SK-N-SH (cell line): ENCODE data around the gene SLC25A41. TPM values are rescaled to one million over a fixed set of nuclear protein-coding genes. Genes with fewer than 3 reads are reported as not detected.

Experiments used
- CTCF ChIA-PET: fragments of 300-600, 350-600 bp; formaldehyde crosslinking; extraction: SDS; loops from one replicate; lab custom pipeline; 2021; lab: Yijun Ruan, JAX
- POLR2A ChIA-PET: fragments of 350-600 bp; sonication (Branson Sonifier 250); formaldehyde crosslinking; extraction: SDS; loops from one replicate; lab custom pipeline; 2020; ENCODE audit warnings: antibody characterized with exemption, inconsistent platforms; lab: Yijun Ruan, JAX
- DNase-seq: peaks from one replicate; pipeline ENCODE4 v3.0.0; 2012
- H2AFZ ChIP-seq: fragments of 200-600 bp; sonication (generic); 2 replicates; pipeline ENCODE4 v1.8.1; 2016; ENCODE audit warnings: antibody characterized with exemption, mild to moderate bottlenecking, low read depth
- H3F3A ChIP-seq: fragments of 200-600 bp; sonication (generic); replicated peaks from 2 replicates; pipeline ENCODE3; 2016; ENCODE audit warnings: antibody characterized with exemption, mild to moderate bottlenecking; ENCODE audit not compliant: insufficient read depth
- H3K27ac ChIP-seq, 2 experiments: fragments of 200-500 bp in 1 of 2; fragments of 200-600 bp in 1 of 2; sonication (Bioruptor generic) in 1 of 2; sonication (generic), shearing (Covaris generic) in 1 of 2; 2 replicates each; pipeline versions ENCODE4 v1.5.1 to v1.6.1; 2014 to 2016; ENCODE audit warnings: low read depth in 2 of 2, inconsistent platforms in 1 of 2, low read length in 1 of 2, mild to moderate bottlenecking in 1 of 2, mixed read lengths in 1 of 2
- H3K27me3 ChIP-seq: fragments of 200-600 bp; sonication (generic), shearing (Covaris generic); 2 replicates; pipeline ENCODE4 v1.6.1; 2016; ENCODE audit warnings: mixed run types; ENCODE audit not compliant: insufficient read depth
- H3K36me3 ChIP-seq, 2 experiments: fragments of 200-500 bp in 1 of 2; fragments of 200-600 bp in 1 of 2; sonication (Bioruptor generic) in 1 of 2; sonication (generic) in 1 of 2; replicated peaks in 1 of 2; 2 replicates each; pipeline versions ENCODE3 to v1.5.1; 2014 to 2016; ENCODE audit warnings: low read length in 1 of 2, mild to moderate bottlenecking in 1 of 2; ENCODE audit not compliant: insufficient read depth in 2 of 2, control insufficient read depth in 1 of 2
- H3K4me1 ChIP-seq, 2 experiments: fragments of 200-500 bp in 1 of 2; fragments of 200-600 bp in 1 of 2; sonication (Bioruptor generic) in 1 of 2; sonication (generic), shearing (Covaris generic) in 1 of 2; 2 replicates each; pipeline versions ENCODE4 v1.5.1 to v1.6.1; 2014 to 2016; ENCODE audit warnings: low read depth in 1 of 2, low read length in 1 of 2, mixed run types in 1 of 2; ENCODE audit not compliant: insufficient read depth in 2 of 2, control insufficient read depth in 1 of 2
- H3K4me2 ChIP-seq: fragments of 200-600 bp; sonication (generic), shearing (Covaris generic); 2 replicates; pipeline ENCODE4 v1.6.1; 2017; ENCODE audit warnings: mixed run types
- H3K4me3 ChIP-seq, 2 experiments: fragments of 200-500 bp in 1 of 2; fragments of 200-600 bp in 1 of 2; sonication (Bioruptor generic) in 1 of 2; sonication (generic), shearing (Covaris generic) in 1 of 2; 2 replicates each; pipeline versions ENCODE4 v1.5.1 to v1.8.1; 2014 to 2016; ENCODE audit warnings: low read depth in 2 of 2, inconsistent platforms in 1 of 2, low read length in 1 of 2, mild to moderate bottlenecking in 1 of 2, mixed read lengths in 1 of 2, moderate library complexity in 1 of 2
- H3K79me2 ChIP-seq: fragments of 200-600 bp; sonication (generic); 2 replicates; pipeline ENCODE4 v1.8.1; 2017; ENCODE audit warnings: mild to moderate bottlenecking; ENCODE audit not compliant: insufficient read depth
- H3K9ac ChIP-seq: fragments of 200-600 bp; sonication (generic); 2 replicates; pipeline ENCODE4 v1.6.1; 2017; ENCODE audit warnings: mixed run types
- H3K9me2 ChIP-seq: fragments of 200-600 bp; sonication (generic); 2 replicates; pipeline ENCODE4 v1.6.1; 2017; ENCODE audit warnings: mixed run types
- H3K9me3 ChIP-seq: fragments of 200-600 bp; sonication (generic); 2 replicates; pipeline ENCODE4 v1.6.1; 2017; ENCODE audit warnings: mixed run types, mild to moderate bottlenecking, moderate library complexity
- H4K20me1 ChIP-seq: fragments of 200-600 bp; sonication (generic); 2 replicates; pipeline ENCODE4 v1.6.1; 2017; ENCODE audit warnings: mild to moderate bottlenecking, mixed run types; ENCODE audit not compliant: insufficient read depth
- CHD2 ChIP-seq: fragments of 150-350 bp; IDR thresholded peaks from 2 replicates; pipeline ENCODE4 v1.6.1; 2018; ENCODE audit warnings: low read length; ENCODE audit not compliant: partially characterized antibody
- ELF1 ChIP-seq: IDR thresholded peaks from 2 replicates; pipeline ENCODE4 v1.4.0; 2012
- EZH2phosphoT487 ChIP-seq: fragments of 200-600 bp; sonication (generic); IDR thresholded peaks from 2 replicates; pipeline ENCODE4 v1.6.1; 2017; ENCODE audit warnings: low read depth, mixed run types, mild to moderate bottlenecking, antibody characterized with exemption, moderate library complexity, borderline replicate concordance
- FOXJ3 ChIP-seq: sonication (generic); formaldehyde crosslinking; IDR thresholded peaks from 2 replicates; pipeline ENCODE4 v1.5.1; 2020; ENCODE audit warnings: mild to moderate bottlenecking, missing genetic modification reagents
- GABPA ChIP-seq: IDR thresholded peaks from 2 replicates; pipeline ENCODE4 v1.4.0; 2012; ENCODE audit warnings: low read depth, mild to moderate bottlenecking
- GATA2 ChIP-seq: sonication (generic); formaldehyde crosslinking; IDR thresholded peaks from 2 replicates; pipeline ENCODE4 v1.5.0; 2020; ENCODE audit warnings: mild to moderate bottlenecking, missing genetic modification reagents
- MEF2A ChIP-seq: IDR thresholded peaks from 2 replicates; pipeline ENCODE4 v1.4.0; 2012; ENCODE audit warnings: low read depth, borderline replicate concordance
- RAD21 ChIP-seq: IDR thresholded peaks from 2 replicates; pipeline ENCODE4 v1.6.1; 2012; ENCODE audit warnings: mild to moderate bottlenecking, low read length
- RCOR1 ChIP-seq: fragments of 150-350 bp; IDR thresholded peaks from 2 replicates; pipeline ENCODE4 v1.6.1; 2017; ENCODE audit warnings: antibody characterized with exemption, low read length
- RXRA ChIP-seq: IDR thresholded peaks from 2 replicates; pipeline ENCODE4 v1.4.0; 2012; ENCODE audit warnings: low read depth, mild to moderate bottlenecking, borderline replicate concordance
- SMC3 ChIP-seq: IDR thresholded peaks from 2 replicates; pipeline ENCODE4 v1.6.1; 2012; ENCODE audit warnings: low read depth, low read length, improper control_type of control experiment
- TCF12 ChIP-seq: IDR thresholded peaks from 2 replicates; pipeline ENCODE4 v1.4.0; 2012
- TEAD4 ChIP-seq: IDR thresholded peaks from 2 replicates; pipeline ENCODE4 v1.4.0; 2012; ENCODE audit warnings: mild to moderate bottlenecking, borderline replicate concordance; ENCODE audit not compliant: insufficient read depth
- YY1 ChIP-seq: IDR thresholded peaks from 2 replicates; pipeline ENCODE4 v1.4.0; 2012; ENCODE audit warnings: low read depth, mild to moderate bottlenecking
- WGBS: methylation state at CpG from one replicate; pipeline ENCODE4 v1.1.6; 2017; ENCODE audit warnings: low lambda C conversion rate; 5-methylcytosine and 5-hydroxymethylcytosine counted together
- polyA plus RNA-seq, 3 experiments: library from polyadenylated mRNA; depleted of rRNA; stranded (reverse); fragments of >200 nt; gene quantifications; 2 replicates each; pipeline ENCODE4 v1.2.3, GENCODE V29; 2012
- TF ChIP-seq, protein P1 (sequence below): fragments of 150-350 bp; IDR thresholded peaks from 2 replicates; pipeline ENCODE4 v1.6.1; 2016; ENCODE audit warnings: mild to moderate bottlenecking, low read depth, low read length
- TF ChIP-seq, protein P2 (sequence below): fragments of 150-350 bp; IDR thresholded peaks from 2 replicates; pipeline ENCODE4 v1.6.1; 2017; ENCODE audit warnings: antibody characterized with exemption, low read length, low read depth, borderline replicate concordance
- TF ChIP-seq, protein P3 (sequence below): IDR thresholded peaks from 2 replicates; pipeline ENCODE4; 2012
- TF ChIP-seq, protein P4 (sequence below): fragments of 200-600 bp; sonication (generic); IDR thresholded peaks from 2 replicates; pipeline ENCODE4 v1.6.1; 2017; ENCODE audit warnings: antibody characterized with exemption, mild to moderate bottlenecking, moderate library complexity

The SLC25A41 gene
- polyA plus RNA-seq, 1 of the 3 experiments (the other 2 are of a cell fraction), result 0.12 TPM

DNA sequence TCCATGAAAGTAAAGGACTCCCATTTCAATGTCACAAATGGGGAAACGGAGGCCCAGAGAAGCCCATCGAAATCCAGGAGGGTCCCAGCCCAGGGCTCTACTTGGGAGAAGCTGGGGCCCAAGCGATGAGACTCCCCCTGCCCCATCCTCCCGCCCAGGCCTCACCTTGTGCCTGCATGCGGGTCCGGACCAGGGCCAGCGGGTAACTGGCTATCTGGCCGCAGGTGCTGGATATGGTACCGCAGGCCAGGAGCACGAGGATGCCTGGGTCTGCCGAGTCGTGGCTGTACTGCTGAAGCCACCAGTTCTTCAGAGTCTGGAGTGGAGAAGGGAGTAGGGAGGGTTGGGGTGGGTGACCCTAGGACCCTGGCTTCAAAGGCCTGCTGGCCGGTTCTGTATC is 10.4 kb upstream of the SLC25A41 start:
- Histone ChIP-seq H3K4me1 (no peaks in the 10 kb centered on the region), H3K4me2 (no peak overlapping the region), H3K9me3 (no peaks in the 10 kb centered on the region), H2AFZ (no peak overlapping the region), H3K9me2 (no peaks in the 10 kb centered on the region), H4K20me1 (no peaks in the 10 kb centered on the region), H3F3A (no peaks in the 10 kb centered on the region), H3K4me3 (no peak overlapping the region), H3K27me3 (no peaks in the 10 kb centered on the region), H3K36me3 (no peaks in the 10 kb centered on the region), H3K9ac (no peak overlapping the region), H3K27ac (no peak overlapping the region), H3K79me2 (no peaks in the 10 kb centered on the region)
- TF ChIP-seq FOXJ3 (no peak), RCOR1 (no peak), TEAD4 (no peak), EZH2phosphoT487 (no peak), YY1 (no peak), GATA2 (CRISPR knock-in tag) (no peak), TCF12 (no peak), RAD21 (no peak), SMC3 (no peak), GABPA (no peak), RXRA (no peak), CHD2 (no peak), ELF1 (no peak), MEF2A (no peak)
- TF ChIP-seq, protein P1, sequence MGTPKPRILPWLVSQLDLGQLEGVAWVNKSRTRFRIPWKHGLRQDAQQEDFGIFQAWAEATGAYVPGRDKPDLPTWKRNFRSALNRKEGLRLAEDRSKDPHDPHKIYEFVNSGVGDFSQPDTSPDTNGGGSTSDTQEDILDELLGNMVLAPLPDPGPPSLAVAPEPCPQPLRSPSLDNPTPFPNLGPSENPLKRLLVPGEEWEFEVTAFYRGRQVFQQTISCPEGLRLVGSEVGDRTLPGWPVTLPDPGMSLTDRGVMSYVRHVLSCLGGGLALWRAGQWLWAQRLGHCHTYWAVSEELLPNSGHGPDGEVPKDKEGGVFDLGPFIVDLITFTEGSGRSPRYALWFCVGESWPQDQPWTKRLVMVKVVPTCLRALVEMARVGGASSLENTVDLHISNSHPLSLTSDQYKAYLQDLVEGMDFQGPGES, result no peak
- TF ChIP-seq, protein P2, sequence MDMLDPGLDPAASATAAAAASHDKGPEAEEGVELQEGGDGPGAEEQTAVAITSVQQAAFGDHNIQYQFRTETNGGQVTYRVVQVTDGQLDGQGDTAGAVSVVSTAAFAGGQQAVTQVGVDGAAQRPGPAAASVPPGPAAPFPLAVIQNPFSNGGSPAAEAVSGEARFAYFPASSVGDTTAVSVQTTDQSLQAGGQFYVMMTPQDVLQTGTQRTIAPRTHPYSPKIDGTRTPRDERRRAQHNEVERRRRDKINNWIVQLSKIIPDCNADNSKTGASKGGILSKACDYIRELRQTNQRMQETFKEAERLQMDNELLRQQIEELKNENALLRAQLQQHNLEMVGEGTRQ, result no peak
- TF ChIP-seq, protein P3, sequence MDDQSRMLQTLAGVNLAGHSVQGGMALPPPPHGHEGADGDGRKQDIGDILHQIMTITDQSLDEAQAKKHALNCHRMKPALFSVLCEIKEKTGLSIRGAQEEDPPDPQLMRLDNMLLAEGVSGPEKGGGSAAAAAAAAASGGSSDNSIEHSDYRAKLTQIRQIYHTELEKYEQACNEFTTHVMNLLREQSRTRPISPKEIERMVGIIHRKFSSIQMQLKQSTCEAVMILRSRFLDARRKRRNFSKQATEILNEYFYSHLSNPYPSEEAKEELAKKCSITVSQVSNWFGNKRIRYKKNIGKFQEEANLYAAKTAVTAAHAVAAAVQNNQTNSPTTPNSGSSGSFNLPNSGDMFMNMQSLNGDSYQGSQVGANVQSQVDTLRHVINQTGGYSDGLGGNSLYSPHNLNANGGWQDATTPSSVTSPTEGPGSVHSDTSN, result no peak
- TF ChIP-seq, protein P4, sequence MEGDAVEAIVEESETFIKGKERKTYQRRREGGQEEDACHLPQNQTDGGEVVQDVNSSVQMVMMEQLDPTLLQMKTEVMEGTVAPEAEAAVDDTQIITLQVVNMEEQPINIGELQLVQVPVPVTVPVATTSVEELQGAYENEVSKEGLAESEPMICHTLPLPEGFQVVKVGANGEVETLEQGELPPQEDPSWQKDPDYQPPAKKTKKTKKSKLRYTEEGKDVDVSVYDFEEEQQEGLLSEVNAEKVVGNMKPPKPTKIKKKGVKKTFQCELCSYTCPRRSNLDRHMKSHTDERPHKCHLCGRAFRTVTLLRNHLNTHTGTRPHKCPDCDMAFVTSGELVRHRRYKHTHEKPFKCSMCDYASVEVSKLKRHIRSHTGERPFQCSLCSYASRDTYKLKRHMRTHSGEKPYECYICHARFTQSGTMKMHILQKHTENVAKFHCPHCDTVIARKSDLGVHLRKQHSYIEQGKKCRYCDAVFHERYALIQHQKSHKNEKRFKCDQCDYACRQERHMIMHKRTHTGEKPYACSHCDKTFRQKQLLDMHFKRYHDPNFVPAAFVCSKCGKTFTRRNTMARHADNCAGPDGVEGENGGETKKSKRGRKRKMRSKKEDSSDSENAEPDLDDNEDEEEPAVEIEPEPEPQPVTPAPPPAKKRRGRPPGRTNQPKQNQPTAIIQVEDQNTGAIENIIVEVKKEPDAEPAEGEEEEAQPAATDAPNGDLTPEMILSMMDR, result no peak
- ChIA-PET POLR2A (no interaction called here), CTCF (interaction anchor here (0.6 kb wide), 1 partner anchor 136 kb away, joined by 3 read pairs; no protein-coding TSS in a partner anchor)
- 88% methylated on average over 6 of the region's 13 CpGs for WGBS
- DNase-seq, result no peak
